ENCODE data around the gene FHAD1.
A peak's percentile ranks its signal among the peaks of the same experiment; 100 is the strongest.

Gene FHAD1

GRCh38 chr1:15430787-15431570 lies 184.0 kb downstream of the FHAD1 start:
- TF ChIP-seq TAF1 (IDR thresholded peaks at IDR 0.05; ENCODE audit: low read depth), result no peak
- peak; percentile 97 for TF ChIP-seq RAD21 (IDR thresholded peaks at IDR 0.05; ENCODE audit: low read depth)
- TF ChIP-seq ZBTB7A (IDR thresholded peaks at IDR 0.05; ENCODE audit: low read depth), result peak; percentile 87
- TF ChIP-seq USF1 (IDR thresholded peaks at IDR 0.05), result no peak

GRCh38 chr1:15431571-15431948 lies 184.5 kb downstream of the FHAD1 start:
- TF ChIP-seq TEAD4 (IDR thresholded peaks at IDR 0.05) (no peak), ZBTB7A (IDR thresholded peaks at IDR 0.05; ENCODE audit: low read depth) (no peak), TAF1 (IDR thresholded peaks at IDR 0.05; ENCODE audit: low read depth) (no peak), CEBPB (IDR thresholded peaks at IDR 0.05) (no peak), REST (IDR thresholded peaks at IDR 0.05; ENCODE audit: low read depth) (no peak), EGR1 (IDR thresholded peaks at IDR 0.05) (no peak), MAX (IDR thresholded peaks at IDR 0.05) (no peak), NFIC (IDR thresholded peaks at IDR 0.05) (no peak)

- TF ChIP-seq CEBPB (IDR thresholded peaks at IDR 0.05) (no peak), YY1 (IDR thresholded peaks at IDR 0.05; ENCODE audit: low read depth) (no peak), EP300 (IDR thresholded peaks at IDR 0.05; ENCODE audit: borderline replicate concordance) (no peak), TCF12 (IDR thresholded peaks at IDR 0.05; ENCODE audit: low read depth) (no peak), MAX (IDR thresholded peaks at IDR 0.05) (no peak), ZBTB7A (IDR thresholded peaks at IDR 0.05; ENCODE audit: low read depth) (no peak), TAF1 (IDR thresholded peaks at IDR 0.05; ENCODE audit: low read depth) (no peak)
These were observed 185.3 kb downstream of the FHAD1 start for GRCh38 chr1:15432324-15432723.

- TF ChIP-seq YY1 (IDR thresholded peaks at IDR 0.05; ENCODE audit: low read depth) (no peak), CEBPB (IDR thresholded peaks at IDR 0.05) (no peak), FOXM1 (IDR thresholded peaks at IDR 0.05; ENCODE audit: borderline replicate concordance, low read depth) (no peak), ZBTB7A (IDR thresholded peaks at IDR 0.05; ENCODE audit: low read depth) (no peak), REST (IDR thresholded peaks at IDR 0.05; ENCODE audit: low read depth) (no peak), TEAD4 (IDR thresholded peaks at IDR 0.05) (no peak), TCF12 (IDR thresholded peaks at IDR 0.05; ENCODE audit: low read depth) (no peak), RAD21 (IDR thresholded peaks at IDR 0.05; ENCODE audit: low read depth) (no peak), MAX (IDR thresholded peaks at IDR 0.05) (no peak), EP300 (IDR thresholded peaks at IDR 0.05; ENCODE audit: borderline replicate concordance) (no peak), TAF1 (IDR thresholded peaks at IDR 0.05; ENCODE audit: low read depth) (no peak)
These were observed 186.4 kb downstream of the FHAD1 start for GRCh38 chr1:15433471-15433870.

GRCh38 chr1:15434739-15435138 lies 187.7 kb downstream of the FHAD1 start:
- TF ChIP-seq CEBPB (IDR thresholded peaks at IDR 0.05), result peak; percentile 52

- TF ChIP-seq CEBPB (IDR thresholded peaks at IDR 0.05), result no peak
- TF ChIP-seq RAD21 (IDR thresholded peaks at IDR 0.05; ENCODE audit: low read depth), result no peak
- TF ChIP-seq FOXM1 (IDR thresholded peaks at IDR 0.05; ENCODE audit: borderline replicate concordance, low read depth), result no peak
- no peak for TF ChIP-seq MAX (IDR thresholded peaks at IDR 0.05)
- no peak for TF ChIP-seq TAF1 (IDR thresholded peaks at IDR 0.05; ENCODE audit: low read depth)
- no peak for TF ChIP-seq EGR1 (IDR thresholded peaks at IDR 0.05)
- no peak for TF ChIP-seq ZBTB7A (IDR thresholded peaks at IDR 0.05; ENCODE audit: low read depth)
- no peak for TF ChIP-seq CREB1 (IDR thresholded peaks at IDR 0.05; ENCODE audit: low read depth)
- TF ChIP-seq EP300 (IDR thresholded peaks at IDR 0.05; ENCODE audit: borderline replicate concordance), result no peak
These were observed 188.4 kb downstream of the FHAD1 start for GRCh38 chr1:15435239-15436077.
